NB4 (cell line): ENCODE data around the gene NAA10.
A peak's percentile ranks its signal among the peaks of the same experiment; 100 is the strongest.

Source experiments
- DNase-seq: peaks from one replicate; pipeline ENCODE4 v3.0.0; 2010; ENCODE audit warnings: low read depth
- H3K4me3 ChIP-seq: one replicate; pipeline ENCODE4 v1.5.1; 2011; ENCODE audit warnings: mild to moderate bottlenecking, low read depth, low read length, moderate library complexity
- MYC ChIP-seq: IDR thresholded peaks from 2 replicates; pipeline ENCODE4 v1.6.1; 2011; ENCODE audit warnings: low read depth, low read length
- POLR2A ChIP-seq: IDR thresholded peaks from 2 replicates; pipeline ENCODE4 v1.6.1; 2011; ENCODE audit warnings: mild to moderate bottlenecking; ENCODE audit not compliant: insufficient read length; ENCODE audit errors: extremely low read depth
- TF ChIP-seq, protein P1 (sequence below): IDR thresholded peaks from 2 replicates; pipeline ENCODE4 v1.6.1; 2011; ENCODE audit warnings: low read depth, low read length
- TF ChIP-seq, protein P2 (sequence below): IDR thresholded peaks from one replicate; pipeline ENCODE4 v1.5.1; 2012; ENCODE audit warnings: low read depth, low read length

NAA10 gene

DNA sequence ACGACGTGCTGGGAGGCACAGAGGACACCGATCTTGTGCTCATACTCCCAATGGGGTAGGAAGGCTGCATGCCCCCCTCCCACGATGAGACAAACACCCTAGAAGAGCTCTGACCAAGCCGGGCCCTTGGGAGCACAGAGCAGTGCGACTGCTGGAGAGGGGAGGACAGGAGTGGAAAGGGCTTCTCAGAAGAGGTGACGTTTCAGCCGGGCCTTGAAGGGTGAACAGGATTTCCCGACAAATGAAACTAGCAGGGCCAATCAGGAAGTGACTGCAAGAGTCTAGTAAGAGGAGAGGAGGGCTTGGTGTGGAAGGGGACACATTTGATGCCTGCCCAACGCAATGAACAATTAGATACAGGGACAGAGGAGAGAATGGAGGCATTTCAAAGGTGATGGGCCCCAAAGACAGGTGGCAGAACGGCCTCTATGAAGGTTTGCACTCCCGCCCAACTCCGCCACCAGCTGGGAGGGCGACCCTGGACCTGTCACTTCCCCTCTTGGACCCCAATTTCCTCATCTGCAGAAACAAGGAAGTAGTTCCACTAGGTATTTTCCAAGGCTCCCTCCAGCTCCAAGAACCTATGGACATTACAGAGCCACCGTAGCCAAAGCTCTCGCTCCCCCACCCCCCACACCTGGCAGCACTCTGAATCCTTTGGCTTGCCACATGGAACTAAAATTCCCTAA is 32.8 kb upstream of the NAA10 start:
- DNase-seq = peak; percentile 59
- TF ChIP-seq MYC = no peak
- TF ChIP-seq, protein P1, sequence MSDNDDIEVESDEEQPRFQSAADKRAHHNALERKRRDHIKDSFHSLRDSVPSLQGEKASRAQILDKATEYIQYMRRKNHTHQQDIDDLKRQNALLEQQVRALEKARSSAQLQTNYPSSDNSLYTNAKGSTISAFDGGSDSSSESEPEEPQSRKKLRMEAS = no peak
- TF ChIP-seq, protein P2, sequence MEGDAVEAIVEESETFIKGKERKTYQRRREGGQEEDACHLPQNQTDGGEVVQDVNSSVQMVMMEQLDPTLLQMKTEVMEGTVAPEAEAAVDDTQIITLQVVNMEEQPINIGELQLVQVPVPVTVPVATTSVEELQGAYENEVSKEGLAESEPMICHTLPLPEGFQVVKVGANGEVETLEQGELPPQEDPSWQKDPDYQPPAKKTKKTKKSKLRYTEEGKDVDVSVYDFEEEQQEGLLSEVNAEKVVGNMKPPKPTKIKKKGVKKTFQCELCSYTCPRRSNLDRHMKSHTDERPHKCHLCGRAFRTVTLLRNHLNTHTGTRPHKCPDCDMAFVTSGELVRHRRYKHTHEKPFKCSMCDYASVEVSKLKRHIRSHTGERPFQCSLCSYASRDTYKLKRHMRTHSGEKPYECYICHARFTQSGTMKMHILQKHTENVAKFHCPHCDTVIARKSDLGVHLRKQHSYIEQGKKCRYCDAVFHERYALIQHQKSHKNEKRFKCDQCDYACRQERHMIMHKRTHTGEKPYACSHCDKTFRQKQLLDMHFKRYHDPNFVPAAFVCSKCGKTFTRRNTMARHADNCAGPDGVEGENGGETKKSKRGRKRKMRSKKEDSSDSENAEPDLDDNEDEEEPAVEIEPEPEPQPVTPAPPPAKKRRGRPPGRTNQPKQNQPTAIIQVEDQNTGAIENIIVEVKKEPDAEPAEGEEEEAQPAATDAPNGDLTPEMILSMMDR = no peak
- no peak for TF ChIP-seq POLR2A
- peak overlapping the region; percentile 90 for H3K4me3 ChIP-seq

DNA sequence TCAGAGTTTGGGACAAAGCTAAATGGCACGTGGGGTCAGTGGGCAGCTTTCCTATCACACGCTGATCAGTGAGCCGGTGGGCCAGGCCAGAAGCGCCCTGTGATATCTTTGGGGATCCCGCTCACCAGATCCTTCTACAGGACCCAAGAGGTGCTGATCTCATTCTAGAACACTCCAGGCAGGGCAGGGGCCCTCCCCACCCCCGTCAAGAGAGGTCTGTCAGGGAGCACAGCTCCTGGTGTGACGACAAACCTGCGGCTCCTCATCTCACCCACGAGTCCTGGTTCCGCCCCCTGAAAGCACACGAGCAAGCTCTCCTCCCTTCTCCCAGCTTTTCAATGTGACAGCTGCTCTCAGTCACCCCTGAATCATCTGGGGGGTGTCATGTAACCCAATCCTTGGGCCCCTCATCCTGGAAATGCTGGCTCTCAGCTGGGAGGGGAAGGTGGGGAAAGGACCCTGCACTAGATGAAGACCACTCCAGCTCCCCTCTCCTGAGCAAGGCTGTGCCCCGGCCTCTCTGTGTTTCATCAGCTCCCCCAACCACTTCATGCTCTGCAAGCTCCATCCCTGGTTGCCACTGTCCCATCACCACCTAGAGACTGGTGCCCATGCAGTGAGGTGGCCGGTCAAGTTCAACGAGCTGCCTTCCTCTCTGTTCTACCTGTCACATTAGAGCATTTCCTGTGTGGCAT is 32.2 kb upstream of the NAA10 start:
- peak overlapping the region; percentile 90 for H3K4me3 ChIP-seq
- no peak for TF ChIP-seq MYC
- TF ChIP-seq, protein P2 = no peak
- TF ChIP-seq POLR2A = no peak
- TF ChIP-seq, protein P1 = no peak
- no peak for DNase-seq

DNA sequence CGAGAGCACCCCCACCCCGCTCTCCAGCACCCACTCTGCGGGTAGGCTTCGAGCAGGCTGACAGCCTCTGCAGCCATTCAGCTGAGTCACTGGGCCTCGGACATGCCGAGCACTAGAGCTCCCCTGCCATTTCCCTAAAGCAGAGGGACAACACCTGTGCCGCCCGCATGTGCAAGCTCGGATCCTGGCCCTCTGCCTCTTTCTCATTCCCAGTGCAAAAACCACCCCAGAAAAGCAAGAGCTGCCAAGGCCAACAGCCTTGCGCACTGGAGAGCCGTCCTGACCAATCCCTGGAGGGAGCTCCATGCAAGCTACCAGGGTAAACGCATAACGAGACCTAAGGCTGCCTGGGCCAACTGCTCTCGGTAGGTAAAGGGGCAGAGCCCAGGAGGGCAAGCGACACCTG is 31.4 kb upstream of the NAA10 start:
- DNase-seq = no peak
- H3K4me3 ChIP-seq = no peak overlapping the region
- TF ChIP-seq, protein P2 = no peak
- no peak for TF ChIP-seq POLR2A
- no peak for TF ChIP-seq MYC
- TF ChIP-seq, protein P1 = no peak

DNA sequence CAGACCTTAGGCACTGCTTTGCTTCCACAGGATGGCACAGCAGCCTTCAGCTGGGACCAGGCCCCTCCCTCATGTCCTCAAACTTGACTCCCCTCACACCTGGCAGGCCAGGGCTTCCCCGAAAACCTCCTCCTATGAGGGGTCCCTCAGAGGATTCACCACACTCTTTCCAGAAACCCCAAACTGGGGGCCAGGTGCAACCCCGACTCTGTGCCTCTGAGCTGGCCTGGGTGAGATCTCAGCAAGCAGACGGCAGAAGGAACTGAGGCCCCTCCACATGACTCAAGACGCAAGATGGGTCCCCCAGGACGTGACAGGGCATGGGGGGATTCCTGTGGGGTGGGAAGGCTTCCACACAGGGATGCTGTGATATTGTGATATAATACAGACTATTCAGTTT is 30.6 kb upstream of the NAA10 start:
- TF ChIP-seq, protein P1 = no peak
- TF ChIP-seq POLR2A = no peak
- TF ChIP-seq MYC = no peak
- TF ChIP-seq, protein P2 = no peak
- no peak for DNase-seq
- no peak overlapping the region for H3K4me3 ChIP-seq

DNA sequence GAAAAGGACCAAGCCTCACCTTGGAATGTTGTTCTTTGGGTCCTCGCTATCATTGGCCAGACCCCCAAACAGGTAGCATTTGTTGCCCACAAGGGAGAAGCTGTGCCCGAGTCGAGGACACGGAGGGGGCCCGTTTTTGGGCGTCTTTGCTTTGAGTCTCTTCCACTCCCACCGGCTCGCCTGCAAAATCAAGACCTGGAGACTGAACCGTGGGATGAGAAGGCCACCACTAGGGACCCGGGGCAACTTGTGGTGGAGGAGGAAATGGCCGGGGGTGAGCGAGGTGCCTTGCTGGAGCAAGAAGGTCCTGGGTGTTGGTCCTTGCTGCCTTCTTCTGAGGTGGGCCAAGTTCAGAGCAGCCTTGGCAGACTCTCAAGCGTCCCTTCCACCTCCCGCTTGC is 29.3 kb upstream of the NAA10 start:
- DNase-seq = no peak
- TF ChIP-seq, protein P2 = no peak
- TF ChIP-seq, protein P1 = no peak
- no peak overlapping the region for H3K4me3 ChIP-seq
